NCI-H748 treated with DMSO at 0.1 percent for 48 hours (cell line): ENCODE results near the gene MEIS2.

ENCODE experiments used
- DNase-seq: peaks from one replicate; lab custom pipeline; 2025; lab: John Stamatoyannopoulos, UW

Gene MEIS2

DNA sequence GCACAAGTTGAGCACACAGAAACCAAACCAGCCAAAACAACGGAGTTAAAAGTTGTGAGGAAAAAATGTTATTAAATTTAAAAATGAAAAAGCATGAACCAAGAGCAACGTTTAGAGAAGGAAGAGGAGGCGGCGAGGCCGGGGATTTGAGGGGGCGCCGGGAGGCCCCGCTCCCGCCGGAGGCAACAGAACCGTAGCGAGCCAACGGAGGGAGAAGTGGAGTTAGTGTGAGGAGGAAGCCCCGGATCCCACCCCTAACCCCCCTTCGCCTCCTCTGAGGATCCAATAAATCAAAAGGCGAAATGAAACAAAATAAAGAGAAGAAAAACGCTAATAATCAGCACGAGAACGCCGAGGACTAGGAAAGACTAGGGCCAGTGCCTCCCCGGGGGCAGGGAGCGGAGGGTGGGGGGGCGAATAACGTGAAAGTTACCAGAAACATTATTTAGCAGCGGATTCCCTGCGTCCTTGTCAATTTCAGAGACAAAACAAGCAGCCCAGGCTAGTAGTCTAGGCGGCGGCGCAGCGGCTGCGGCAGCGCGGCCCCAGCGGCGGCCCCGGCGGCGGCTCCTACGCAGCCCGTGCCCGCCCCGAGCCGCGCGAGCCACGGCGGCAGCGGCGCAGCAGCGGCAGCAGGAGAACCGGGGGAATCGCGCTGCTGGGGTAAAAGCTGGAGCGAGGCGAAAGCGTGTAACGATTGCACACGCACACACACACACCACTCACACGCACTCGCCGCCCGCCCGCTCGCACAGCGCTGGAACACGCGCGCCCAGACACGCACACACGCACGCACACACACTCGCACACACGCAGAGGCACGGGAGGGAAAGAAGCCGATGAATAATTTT, 1.7 kb downstream of the MEIS2 start:
- DNase-seq, result no peak

DNA sequence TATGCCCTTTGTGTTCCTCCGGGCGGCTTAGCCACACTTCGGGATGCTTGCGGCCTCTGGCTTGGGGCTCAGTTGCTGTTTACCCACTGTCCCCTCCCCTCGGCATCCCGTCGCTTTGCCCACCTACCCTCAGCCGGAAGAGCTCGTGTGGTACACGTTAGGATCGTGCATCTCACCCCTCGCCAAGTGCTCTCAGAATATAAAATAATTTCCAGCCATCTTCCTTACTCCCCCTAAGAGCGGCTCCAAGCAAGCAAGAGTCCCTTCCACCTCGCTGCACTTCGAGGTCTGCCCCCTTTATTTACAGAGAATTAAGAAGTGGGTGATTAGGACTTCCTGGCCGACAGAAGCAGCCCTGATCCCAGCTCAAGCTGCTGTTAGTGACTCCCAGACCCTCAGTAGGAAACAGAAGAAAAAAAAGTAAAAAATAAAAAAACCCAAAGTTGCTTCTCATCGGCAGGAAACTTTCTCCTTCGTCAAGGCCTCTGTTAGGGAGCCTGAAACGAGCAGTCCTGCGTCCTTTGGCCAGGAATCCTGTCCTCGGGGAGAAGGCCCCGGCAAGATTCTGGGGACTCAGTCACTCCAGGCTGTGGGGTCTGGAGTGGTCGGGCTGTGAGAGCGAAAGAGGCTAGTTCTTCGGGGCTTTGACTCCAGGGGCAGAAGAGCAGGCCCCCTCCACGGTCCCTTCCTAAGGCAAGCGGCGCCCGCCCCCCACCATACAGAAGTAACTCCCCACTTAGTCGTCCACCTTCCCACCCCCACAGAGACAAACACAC, 3.0 kb downstream of the MEIS2 start:
- DNase-seq, result no peak

DNA sequence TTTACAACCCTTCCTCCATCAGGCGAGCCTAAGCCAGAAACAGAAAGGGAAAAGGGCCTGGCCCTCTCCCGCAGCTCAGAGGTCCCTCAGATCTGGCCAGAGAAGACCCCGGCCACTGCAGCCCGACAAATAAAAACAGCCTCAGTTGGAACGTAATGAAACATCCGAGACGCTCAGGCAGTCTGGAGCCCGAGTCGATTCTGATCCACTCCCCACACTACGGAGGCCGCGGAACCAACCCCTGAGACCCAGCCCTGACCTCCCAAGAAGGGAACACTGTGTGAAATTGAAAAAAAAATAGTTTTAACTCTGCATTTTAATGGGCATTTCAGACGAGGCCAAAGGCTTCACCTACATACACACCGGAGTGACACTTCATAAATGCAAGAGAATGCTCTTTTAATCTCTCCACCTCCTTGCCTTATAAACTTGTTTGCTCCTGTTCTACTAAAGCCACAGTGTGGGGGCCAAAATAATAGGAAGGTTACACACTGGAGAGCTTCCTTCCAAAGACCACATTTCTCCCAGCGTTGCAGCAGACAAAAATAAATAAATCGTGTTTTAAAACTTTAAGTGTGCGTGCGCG, 3.7 kb downstream of the MEIS2 start:
- DNase-seq, result no peak

DNA sequence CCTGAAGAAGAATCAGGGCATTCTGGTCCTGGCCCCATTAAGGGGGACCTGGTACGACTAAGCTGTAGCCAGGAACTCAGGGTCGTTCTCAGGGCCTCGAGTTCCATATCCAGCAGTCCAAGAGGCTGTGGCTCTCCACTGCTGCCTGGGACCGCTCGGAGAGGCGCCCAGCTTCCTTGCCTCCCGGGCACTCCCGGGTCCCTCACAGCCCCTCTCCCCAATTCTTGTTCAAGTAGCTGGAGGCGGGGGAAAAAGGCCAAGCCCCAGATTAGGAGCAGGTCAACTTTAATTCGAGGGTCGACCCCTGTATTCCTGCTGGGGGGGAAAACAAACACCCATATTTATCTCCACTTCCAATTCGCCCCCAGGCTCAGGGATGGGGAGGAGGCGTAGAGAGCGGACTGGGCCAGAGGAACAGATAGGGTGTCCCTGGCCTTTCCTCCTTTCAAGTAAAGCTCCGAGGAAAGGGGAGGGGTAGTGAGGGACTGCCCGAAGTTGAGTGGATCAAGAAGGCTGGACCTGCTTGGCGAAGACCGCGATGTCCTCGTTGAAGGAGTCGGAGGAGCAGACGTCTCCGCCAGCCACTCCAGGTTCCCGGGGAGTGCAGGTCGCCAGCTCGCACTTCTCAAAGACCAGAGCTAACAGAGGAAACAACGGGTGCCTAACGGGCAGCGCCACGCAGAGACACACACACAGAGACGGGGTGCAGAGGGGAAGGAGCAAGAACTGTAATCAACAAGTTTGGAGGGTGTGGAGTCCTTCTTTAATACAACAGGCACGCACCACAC, 4.4 kb downstream of the MEIS2 start:
- DNase-seq, result no peak

DNA sequence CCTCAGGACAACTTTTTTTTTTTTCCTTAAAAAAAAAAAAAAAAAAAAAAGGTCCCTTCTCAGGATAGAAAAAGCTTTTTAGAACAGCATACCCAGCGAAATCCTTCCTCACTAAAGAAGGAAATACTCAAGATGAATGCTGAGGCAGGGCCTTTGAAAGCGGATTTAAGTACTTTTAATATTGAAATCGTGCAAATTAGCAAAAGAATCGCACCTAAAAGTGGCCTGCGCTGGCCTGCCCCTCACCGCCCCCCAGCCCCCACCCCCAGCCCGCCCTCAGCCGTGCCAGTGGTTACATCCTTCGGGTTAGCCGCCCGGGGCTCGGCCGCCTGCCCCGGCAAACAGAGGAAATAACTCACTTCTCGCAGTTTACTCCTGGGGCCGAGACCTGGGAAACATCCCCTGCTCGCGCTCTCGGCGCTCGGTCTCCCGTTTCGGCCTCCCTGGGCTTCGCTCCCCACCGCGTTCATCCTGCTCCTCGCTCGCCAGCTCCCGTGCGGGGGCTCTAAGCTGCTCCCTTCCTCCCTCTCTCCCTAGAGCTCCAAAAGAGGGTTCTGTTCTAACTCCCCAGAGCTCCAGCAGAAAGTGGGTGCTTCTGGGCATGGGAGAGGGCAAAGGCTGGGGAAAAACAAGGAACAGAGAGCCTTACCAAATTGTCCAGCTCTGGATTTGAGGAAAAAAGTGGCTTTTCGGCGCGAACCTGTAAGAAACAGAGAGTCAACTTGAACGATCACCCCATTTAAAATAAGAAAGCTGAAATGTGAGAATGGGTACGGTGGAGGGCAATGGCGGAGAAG, 5.2 kb downstream of the MEIS2 start:
- no peak for DNase-seq

DNA sequence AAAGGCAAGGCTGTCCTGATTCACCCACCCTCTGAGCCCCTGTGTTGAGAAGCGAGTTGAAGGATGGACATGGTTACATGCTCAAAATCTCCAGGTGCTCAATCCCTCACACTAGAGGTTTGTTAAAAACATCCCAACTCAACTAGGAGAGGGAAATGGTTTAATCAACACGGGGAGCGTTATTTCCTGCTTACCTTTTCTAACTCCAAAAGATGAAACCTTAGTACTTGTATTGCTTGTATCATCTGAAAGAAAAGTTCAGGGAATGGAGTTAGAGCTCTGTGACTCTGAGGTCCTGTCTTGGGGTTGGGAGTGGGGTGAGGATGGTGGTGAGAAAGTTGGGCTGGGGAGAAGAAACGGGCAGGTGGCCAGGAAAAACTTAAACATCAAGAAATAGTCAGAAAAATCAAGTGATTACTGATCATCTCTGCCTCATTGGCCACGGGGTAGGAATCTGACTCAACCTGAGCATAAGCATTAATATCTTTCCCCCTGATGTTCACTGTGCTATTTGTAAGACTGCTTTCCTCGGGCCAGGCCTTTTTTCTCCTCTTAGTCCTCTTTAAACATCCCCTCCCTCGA, 5.9 kb downstream of the MEIS2 start:
- DNase-seq, result no peak

DNA sequence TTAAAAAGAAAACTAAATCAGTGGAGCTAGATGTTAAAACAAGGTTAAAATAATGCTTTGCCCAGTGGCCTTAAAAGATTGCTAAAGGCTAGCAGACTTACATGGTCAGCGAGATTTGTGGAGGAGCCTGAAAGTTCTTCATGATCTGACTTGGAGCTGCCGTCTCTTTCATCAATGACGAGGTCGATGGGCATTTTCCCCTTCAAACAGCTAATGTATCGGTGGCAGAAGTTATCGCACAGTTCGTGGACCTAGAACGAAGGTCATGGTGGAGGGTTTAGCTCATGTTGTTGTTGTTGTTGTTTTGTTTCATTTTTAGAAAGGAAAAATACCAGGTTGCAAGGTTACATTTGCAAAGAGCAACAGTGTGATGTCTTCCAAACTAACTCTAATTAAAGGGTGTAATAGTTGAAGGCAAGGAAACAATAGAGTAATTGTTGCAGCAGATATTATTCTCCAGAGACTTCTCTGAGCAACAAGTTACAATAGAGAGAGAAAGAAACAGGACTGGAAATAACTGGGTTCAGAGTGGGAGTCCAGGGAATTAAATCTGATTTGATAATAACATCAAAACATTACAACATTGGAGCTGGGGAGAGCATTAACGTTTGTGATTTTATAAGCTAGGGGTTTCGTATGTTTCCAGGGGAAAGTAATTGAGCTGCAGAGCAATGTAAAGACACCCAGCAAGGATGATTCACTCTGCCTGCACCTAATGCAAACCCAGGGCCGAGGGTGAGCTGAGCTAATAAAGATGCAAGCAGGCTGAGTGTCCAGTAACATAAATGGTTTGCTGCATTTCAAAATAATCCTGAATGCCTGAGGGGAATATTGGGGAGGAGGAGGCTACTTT, 6.6 kb downstream of the MEIS2 start:
- DNase-seq, result no peak

DNA sequence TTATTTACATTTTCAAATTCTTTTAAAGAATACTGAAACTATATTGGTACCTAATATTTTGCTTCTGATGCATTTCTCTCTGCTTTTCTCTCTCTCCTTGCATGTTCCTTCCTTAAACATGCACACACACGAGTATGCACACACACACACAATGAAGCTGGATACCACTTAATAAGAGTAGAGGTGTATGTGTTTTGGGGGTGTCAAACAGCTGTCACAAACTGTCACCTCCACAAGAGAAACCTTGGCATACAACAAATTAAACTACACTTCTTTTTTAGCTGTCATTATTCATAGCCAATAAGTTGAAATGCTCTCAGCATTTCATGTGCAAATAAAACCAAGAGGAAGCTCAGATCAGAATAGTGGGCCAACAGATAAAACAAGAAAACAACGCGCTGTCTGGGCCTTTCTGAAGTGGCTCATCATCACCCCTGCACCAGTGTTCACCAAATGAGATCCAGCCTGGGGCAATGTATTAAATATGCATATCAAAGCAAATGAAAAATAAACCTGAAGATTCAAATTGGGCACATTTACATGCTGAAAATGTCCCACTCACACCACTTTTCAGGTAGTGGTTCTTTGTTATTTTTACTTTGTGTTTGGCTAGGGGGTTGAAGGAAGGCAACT, 9.7 kb downstream of the MEIS2 start:
- no peak for DNase-seq

DNA sequence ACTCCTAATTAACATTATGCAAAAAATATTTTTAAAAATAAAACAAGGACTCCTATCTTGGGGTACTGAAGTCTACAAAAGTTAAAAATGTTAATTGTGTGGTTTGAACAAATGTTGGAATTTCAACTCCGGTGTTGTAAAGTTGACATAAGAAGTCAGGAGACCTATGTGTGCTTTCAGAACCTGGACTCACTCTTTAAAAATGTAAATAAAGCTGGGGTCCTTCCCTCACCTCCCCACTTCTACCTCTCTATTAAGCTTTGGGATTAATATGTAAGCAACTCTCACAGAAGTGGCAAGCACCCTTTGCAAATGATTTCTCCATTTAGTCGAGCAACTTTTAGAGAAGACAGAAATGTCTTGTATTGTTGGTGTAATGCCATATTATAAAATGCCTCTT, 11.9 kb downstream of the MEIS2 start:
- DNase-seq, result no peak

DNA sequence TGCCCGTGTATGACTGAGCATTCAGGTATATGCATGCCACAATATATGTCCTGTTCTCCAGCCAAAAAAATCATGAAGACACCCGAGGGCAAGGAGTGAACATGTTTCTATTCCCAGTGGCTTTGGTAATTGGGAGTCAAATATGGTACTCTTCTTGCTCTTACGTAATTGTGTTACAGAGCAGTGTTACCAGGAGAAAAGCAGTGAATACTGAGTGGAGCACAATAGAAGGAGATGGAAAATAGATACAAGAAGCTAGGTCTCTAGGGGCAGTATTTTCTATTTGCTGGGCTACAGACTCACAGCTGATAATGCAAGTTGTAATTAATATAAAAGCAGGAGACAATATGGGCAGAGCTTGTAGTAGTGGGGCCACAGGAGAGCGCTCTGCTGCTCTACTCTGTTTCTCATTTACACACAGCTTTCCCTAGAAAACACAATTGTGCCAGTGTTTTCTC, 13.2 kb downstream of the MEIS2 start:
- DNase-seq, result no peak

DNA sequence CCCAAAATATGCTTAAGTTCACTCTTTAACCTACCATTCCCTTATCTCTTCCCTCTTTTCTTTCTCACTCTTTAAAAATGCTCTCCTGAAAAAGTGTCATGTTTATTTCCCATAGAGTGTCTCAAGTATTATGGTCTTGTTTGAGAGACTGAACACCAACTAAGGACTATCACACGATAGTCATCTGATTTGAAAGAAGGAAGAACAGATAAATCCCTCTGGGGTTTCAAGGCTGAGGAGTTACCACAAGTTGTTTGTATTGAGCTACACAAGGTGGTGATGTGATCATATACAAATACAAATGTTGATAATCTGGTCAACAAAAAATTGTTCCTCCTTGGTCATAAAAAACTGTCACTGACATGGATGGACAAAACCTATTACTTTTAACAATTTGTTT, 13.8 kb downstream of the MEIS2 start:
- DNase-seq, result no peak

DNA sequence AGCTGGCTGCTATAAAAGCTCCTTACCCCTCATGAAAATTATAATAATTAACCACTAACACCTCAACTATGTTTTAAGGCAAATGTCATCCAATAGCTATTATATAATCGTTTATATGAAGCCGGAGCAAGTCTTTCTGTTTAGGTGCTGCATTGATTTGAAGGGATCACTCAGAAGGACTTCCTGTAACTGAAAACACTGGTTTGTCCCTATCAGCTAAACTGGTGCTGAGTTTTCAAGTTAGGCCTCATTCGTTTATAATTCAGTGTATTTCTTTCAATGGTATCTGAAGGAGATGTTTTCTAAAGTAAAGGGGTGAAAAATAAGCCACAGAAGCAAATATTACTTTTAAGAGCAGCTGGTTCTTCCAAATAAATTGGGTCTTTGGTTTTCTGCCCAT, 14.2 kb downstream of the MEIS2 start:
- no peak for DNase-seq

DNA sequence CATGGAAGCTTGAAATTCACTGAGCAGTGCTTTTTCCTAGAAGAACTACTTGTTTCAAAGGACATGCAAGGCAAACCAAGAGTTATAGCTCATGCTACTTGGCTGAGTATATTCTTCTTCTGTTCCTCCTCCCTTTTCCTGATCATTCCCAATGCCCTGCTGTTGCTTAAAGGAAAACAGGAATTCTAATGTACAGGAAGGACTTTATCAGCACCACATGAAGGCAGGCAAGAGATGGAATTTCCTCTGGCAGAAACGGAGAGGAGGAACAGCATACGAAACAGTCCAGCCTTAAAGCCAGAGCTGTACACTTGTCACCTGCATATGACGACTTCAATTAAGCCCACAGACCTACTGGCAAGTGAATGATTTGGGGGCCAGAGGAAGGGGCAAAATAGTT, 15.7 kb downstream of the MEIS2 start:
- DNase-seq, result no peak

DNA sequence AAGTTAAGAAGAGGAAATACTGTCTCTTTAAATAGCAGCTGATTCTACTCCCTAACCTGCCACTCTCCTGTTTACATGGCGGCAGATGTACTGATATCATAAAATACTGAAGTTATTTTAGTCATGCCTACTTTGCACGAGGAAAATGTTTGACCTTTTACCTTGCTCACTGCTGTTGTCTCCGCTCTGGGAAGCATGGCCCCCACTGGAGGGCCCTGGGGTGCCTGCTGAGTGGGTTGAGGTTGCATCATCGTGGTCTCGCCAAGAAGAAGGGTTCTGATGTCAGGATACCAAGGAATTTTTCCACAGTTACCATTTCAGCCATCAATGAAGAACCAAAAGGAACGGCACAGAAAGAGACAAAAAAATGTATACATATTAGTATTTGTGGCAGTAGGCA, 16.7 kb downstream of the MEIS2 start:
- DNase-seq, result no peak

DNA sequence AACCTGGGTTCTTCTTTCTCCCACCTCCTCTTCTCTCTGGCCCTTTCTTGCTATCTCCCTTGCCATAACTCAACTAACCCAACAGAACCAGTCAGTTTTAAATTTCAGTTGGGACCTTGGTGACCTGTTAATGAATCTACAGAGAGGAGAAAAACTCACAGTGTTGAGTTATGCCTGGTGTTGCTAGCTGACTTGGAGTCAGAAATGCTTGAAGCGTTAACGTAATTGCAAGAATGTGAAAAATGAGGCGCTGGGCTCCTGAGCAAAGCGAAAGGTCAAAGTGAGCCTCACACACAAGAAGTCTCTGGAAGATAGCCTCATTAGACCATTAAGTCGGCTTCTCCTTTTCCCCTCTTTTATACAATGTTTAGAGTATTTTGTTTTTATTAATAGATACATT, 18.4 kb downstream of the MEIS2 start:
- no peak for DNase-seq

DNA sequence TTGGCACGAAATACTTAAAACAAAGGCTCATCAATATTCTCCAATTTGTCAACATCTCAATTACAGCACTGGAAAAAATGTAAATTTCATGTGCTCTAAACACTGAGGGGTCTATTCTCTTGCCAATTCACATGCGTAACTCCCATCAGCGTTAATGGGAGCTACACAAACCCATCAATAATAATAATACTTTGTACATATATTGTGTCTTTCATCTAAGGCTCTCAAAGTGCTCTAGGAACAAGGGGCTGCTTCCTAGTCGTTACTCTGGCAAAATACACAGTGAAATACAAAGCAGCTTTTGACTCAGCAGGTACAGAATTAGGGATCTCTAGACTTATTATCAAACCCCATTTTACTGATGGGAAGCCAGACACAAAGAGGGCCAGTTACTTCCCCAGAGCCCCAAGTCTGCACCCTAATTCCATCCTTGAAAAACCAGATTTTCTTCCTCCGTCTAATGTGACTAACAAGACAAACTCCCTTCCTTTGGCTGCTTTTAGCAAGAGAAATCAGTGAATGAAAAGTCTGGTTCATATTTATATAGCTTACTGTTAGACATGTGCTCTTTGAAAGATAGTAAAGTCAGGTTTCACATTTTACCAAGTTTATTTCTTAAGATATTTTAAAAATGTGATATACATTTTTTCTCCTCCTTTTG, 20.0 kb downstream of the MEIS2 start:
- no peak for DNase-seq

DNA sequence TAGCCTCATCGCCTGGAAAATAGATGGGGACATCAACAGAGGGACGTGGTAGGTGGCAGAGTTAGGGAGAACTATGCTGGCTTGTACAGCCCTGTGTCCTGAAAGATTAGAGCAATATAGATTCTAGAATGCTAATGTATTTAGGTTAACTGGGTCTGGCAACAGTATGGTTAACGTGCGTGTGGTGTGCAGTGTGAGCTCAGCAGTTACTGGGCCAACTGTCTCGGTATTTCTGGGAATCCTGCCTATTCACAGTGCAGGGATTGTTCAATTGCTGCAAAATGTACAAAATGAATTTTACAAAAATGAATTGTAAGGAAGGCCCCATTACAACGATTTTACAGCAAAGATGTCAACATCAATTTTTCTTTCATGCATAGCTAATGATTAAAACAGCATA, 20.6 kb downstream of the MEIS2 start:
- DNase-seq, result no peak

DNA sequence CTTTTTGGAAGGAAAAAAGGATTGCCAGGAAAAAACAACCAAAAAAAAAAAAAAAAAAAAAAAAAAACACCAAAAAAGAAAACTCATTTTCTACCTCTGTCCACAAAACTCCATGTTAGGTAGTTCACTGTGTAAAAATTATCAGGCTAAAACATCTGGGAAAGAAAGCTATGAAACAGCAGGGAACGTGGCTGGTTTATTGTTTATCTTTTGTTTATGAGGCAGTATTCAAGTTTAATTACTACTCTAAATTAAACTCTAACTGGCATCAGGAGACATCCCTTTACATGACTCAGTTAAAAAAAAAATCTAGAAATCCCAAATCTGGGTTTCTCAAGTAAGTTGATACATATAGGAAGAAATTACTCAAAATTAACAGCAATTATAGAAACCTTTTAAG, 21.8 kb downstream of the MEIS2 start:
- DNase-seq, result no peak
